22Rv1 (cell line): ENCODE data around the gene PLEKHA5.

Source experiments
- ZFX ChIP-seq: fragments of 450-650 bp; IDR thresholded peaks from 2 replicates; pipeline ENCODE4 v1.6.1; 2017; ENCODE audit warnings: antibody characterized with exemption, borderline replicate concordance
- TF ChIP-seq, protein P1 (sequence below): fragments of 450-650 bp; IDR thresholded peaks from 2 replicates; pipeline ENCODE4 v1.5.1; 2017; ENCODE audit warnings: mild to moderate bottlenecking

GRCh38 chr12:19208456-19208855, 78.9 kb downstream of the PLEKHA5 start:
- TF ChIP-seq, protein P1, sequence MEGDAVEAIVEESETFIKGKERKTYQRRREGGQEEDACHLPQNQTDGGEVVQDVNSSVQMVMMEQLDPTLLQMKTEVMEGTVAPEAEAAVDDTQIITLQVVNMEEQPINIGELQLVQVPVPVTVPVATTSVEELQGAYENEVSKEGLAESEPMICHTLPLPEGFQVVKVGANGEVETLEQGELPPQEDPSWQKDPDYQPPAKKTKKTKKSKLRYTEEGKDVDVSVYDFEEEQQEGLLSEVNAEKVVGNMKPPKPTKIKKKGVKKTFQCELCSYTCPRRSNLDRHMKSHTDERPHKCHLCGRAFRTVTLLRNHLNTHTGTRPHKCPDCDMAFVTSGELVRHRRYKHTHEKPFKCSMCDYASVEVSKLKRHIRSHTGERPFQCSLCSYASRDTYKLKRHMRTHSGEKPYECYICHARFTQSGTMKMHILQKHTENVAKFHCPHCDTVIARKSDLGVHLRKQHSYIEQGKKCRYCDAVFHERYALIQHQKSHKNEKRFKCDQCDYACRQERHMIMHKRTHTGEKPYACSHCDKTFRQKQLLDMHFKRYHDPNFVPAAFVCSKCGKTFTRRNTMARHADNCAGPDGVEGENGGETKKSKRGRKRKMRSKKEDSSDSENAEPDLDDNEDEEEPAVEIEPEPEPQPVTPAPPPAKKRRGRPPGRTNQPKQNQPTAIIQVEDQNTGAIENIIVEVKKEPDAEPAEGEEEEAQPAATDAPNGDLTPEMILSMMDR = no peak
- no peak for TF ChIP-seq ZFX
